Activated B cell treated with CpG ODN at 0.5 μM for 24 hours (primary cell): ENCODE results near the gene NOS1. TPM values are rescaled to one million over a fixed set of nuclear protein-coding genes. Genes with fewer than 3 reads are reported as not detected.

Source experiments
- ATAC-seq: fragments of 200-7000 bp; cut with Tn5 transposase; one replicate; pipeline ENCODE4 v1.10.0; 2021; ENCODE audit warnings: low read depth, mild to moderate bottlenecking, moderate library complexity
- CTCF ChIA-PET: fragments of 350-600 bp; sonication (Branson Sonifier 250); formaldehyde crosslinking; loops from one replicate; lab custom pipeline; 2021; ENCODE audit warnings: antibody characterized with exemption; lab: Charles Lee
- POLR2A ChIA-PET: fragments of 350-600 bp; sonication (Branson Sonifier 250); formaldehyde crosslinking; loops from one replicate; lab custom pipeline; 2021; ENCODE audit warnings: antibody characterized with exemption; lab: Charles Lee
- DNase-seq: peaks from one replicate; pipeline ENCODE4 v3.0.0; 2022
- H3K27ac Mint-ChIP-seq: one replicate; pipeline ENCODE4 v1.8.0; 2020; ENCODE audit warnings: mixed read lengths
- H3K27me3 Mint-ChIP-seq: one replicate; pipeline ENCODE4 v1.8.0; 2021; ENCODE audit warnings: mixed read lengths
- H3K36me3 Mint-ChIP-seq: one replicate; pipeline ENCODE4 v1.8.0; 2021; ENCODE audit warnings: low read depth, mixed read lengths
- H3K4me1 Mint-ChIP-seq: one replicate; pipeline ENCODE4 v1.8.0; 2021; ENCODE audit warnings: mixed read lengths
- H3K4me3 Mint-ChIP-seq: one replicate; pipeline ENCODE4 v1.8.0; 2020; ENCODE audit warnings: mild to moderate bottlenecking, mixed read lengths
- H3K9me3 Mint-ChIP-seq: one replicate; pipeline ENCODE4 v1.8.0; 2020; ENCODE audit warnings: mixed read lengths
- CTCF ChIP-seq: fragments of 200-600 bp; IDR thresholded peaks from one replicate; pipeline ENCODE4 v1.8.0; 2022; ENCODE audit warnings: antibody characterized with exemption, mild to moderate bottlenecking
- intact Hi-C: fragments of 100-400 bp; cut with micrococcal nuclease; formaldehyde crosslinking; loops from one replicate; pipeline ENCODE4 v1.15.1; 2024
- total RNA-seq: library from RNA; stranded (reverse); gene quantifications from 2 replicates; pipeline ENCODE4 v1.2.3, GENCODE V29; 2022

The NOS1 gene
- total RNA-seq, 1 donor from 2014 or later = not detected

- no peak for DNase-seq
- Mint-ChIP-seq H3K36me3 (no peaks in the 10 kb centered on the region), H3K4me1 (no peaks in the 10 kb centered on the region), H3K27ac (no peak overlapping the region), H3K27me3 (peaks cover 1% of the 10 kb centered on the region), H3K4me3 (no peak overlapping the region), H3K9me3 (no peaks in the 10 kb centered on the region)
- intact Hi-C loops = no loop called here
- no peak for ATAC-seq
- CTCF ChIA-PET = no interaction called here
- POLR2A ChIA-PET = no interaction called here
- no peak for TF ChIP-seq CTCF
Measured at GRCh38 chr12:117352206-117352605, 9.2 kb downstream of the NOS1 start.

GRCh38 chr12:117350140-117350539 is 11.3 kb downstream of the NOS1 start:
- H3K27ac Mint-ChIP-seq = no peak overlapping the region
- TF ChIP-seq CTCF = no peak
- ChIA-PET CTCF (no interaction called here), POLR2A (no interaction called here)
- intact Hi-C loops = no loop called here
- H3K36me3 Mint-ChIP-seq = no peaks in the 10 kb centered on the region
- DNase-seq (no peak), ATAC-seq (no peak)
- H3K27me3 Mint-ChIP-seq = no peaks in the 10 kb centered on the region
- H3K4me1 Mint-ChIP-seq = no peaks in the 10 kb centered on the region
- H3K4me3 Mint-ChIP-seq = no peak overlapping the region
- H3K9me3 Mint-ChIP-seq = no peaks in the 10 kb centered on the region

GRCh38 chr12:117347588-117347987 is 13.8 kb downstream of the NOS1 start:
- H3K27me3 Mint-ChIP-seq = no peaks in the 10 kb centered on the region
- DNase-seq = no peak
- CTCF ChIA-PET = no interaction called here
- no peak overlapping the region for H3K27ac Mint-ChIP-seq
- no peak overlapping the region for H3K4me3 Mint-ChIP-seq
- intact Hi-C loops = no loop called here
- no peaks in the 10 kb centered on the region for H3K4me1 Mint-ChIP-seq
- no peaks in the 10 kb centered on the region for H3K9me3 Mint-ChIP-seq
- H3K36me3 Mint-ChIP-seq = no peaks in the 10 kb centered on the region
- ATAC-seq = no peak
- POLR2A ChIA-PET = no interaction called here
- TF ChIP-seq CTCF = no peak

GRCh38 chr12:117344716-117345115 is 16.7 kb downstream of the NOS1 start:
- ChIA-PET CTCF (no interaction called here), POLR2A (interaction anchor here (0.6 kb wide), 1 partner anchor 861 kb away, joined by 6 read pairs; no protein-coding TSS in a partner anchor)
- intact Hi-C loops = no loop called here
- no peaks in the 10 kb centered on the region for H3K36me3 Mint-ChIP-seq
- H3K4me3 Mint-ChIP-seq = no peak overlapping the region
- no peaks in the 10 kb centered on the region for H3K4me1 Mint-ChIP-seq
- DNase-seq = no peak
- H3K27me3 Mint-ChIP-seq = no peaks in the 10 kb centered on the region
- no peak overlapping the region for H3K27ac Mint-ChIP-seq
- no peaks in the 10 kb centered on the region for H3K9me3 Mint-ChIP-seq
- no peak for TF ChIP-seq CTCF
- no peak for ATAC-seq

- H3K9me3 Mint-ChIP-seq = no peaks in the 10 kb centered on the region
- no peaks in the 10 kb centered on the region for H3K27me3 Mint-ChIP-seq
- no peak for TF ChIP-seq CTCF
- intact Hi-C loops = no loop called here
- CTCF ChIA-PET = no interaction called here
- ATAC-seq (no peak), DNase-seq (no peak)
- H3K27ac Mint-ChIP-seq = no peak overlapping the region
- H3K36me3 Mint-ChIP-seq = no peaks in the 10 kb centered on the region
- no peak overlapping the region for H3K4me3 Mint-ChIP-seq
- POLR2A ChIA-PET = no interaction called here
- no peaks in the 10 kb centered on the region for H3K4me1 Mint-ChIP-seq
Measured at GRCh38 chr12:117343849-117344248, 17.6 kb downstream of the NOS1 start.
